Ammon's horn (tissue), 1 donor: ENCODE data around the gene FOXO6.

Experiments used
- DNase-seq: peaks from one replicate; pipeline ENCODE4 v3.0.0-alpha.2; 2016; ENCODE audit warnings: low spot score

FOXO6 gene

DNA sequence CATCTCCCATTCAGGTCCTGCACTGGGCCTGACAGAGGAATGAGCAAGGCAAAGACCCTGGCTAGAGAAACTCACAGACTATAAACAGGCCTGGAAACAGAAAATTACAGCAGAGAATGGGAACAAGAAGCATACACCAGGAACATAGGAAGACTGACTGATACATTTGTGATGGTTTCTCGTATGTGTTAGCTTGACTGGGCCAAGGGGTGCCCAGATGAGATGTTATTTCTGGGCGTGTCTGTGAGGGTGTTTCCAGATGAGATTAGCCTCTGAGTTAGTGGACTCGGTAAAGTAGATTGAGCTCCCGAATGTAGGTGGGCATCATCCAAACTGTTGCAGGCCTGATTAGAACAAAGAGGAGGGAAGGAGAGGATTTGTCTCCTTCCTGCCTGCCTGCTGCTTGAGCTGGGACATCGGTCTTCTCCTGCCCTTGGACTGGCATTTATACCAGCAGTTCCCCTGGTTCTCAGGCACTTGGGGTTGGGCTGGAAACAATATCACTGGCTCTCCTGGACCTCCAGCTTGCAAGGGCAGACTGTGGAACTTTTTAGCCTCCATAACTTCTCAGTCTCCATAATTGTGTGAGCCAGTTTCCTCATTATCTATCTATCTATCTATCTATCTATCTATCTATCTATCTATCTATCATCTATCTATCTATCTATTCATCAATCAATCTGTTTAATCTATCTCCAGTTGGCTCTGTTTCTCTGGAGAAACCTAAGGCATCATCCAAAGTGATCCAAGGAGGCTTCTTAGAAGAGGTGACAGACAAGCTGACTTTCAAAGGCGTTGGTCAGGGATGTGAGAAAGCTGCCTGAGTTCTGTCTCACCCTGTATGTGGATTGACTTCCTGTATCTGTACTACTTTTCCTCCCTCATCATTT is 9.7 kb upstream of the FOXO6 start:
- no peak for DNase-seq

GRCh38 chr1:41353744-41354143 is 7.5 kb upstream of the FOXO6 start:
- no peak for DNase-seq

- no peak for DNase-seq
These were observed 6.3 kb upstream of the FOXO6 start for GRCh38 chr1:41354956-41355355.

DNA sequence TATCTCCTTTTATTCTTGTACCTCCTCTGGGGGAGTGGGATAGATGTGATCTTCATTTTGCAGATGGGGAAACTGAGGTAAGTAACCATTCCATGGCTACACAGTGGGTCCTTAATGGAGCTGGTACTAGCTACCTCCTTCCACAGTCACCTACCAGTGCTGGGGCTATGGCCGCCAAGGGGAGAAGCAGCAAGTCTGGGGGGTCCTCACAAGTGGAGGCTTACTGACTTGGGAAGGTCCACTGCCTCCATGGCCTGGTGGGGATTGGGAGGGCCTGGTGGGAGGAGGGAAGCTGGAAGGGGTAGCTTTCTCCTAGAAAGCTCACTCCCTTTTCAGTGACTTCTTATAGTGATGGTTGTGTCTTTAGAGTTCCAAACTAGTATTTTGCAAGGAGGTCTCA is 5.9 kb upstream of the FOXO6 start:
- no peak for DNase-seq

- no peak for DNase-seq
These were observed 5.5 kb upstream of the FOXO6 start for GRCh38 chr1:41355761-41356160.

DNA sequence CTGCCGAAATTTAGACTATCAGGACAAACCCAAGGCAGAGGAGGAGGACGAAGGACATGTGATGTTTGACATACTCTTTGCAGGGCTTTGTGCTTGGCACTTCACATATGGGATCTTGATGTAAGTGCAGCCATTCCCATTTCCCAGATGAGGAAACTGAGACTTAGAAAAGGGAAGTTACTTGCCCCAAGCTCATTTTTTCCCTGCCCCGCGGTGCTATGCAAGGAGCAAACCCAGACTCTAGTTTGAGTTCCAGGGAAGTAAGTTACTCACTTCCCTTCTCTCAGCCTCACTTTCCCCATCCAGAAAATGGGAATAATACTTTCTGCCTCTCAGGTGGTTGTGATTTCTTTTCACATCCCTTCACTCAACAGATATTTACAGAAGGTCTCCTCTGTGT is 4.5 kb upstream of the FOXO6 start:
- DNase-seq, result no peak

- DNase-seq, result no peak
These were observed 3.7 kb upstream of the FOXO6 start for GRCh38 chr1:41357451-41358101.

DNA sequence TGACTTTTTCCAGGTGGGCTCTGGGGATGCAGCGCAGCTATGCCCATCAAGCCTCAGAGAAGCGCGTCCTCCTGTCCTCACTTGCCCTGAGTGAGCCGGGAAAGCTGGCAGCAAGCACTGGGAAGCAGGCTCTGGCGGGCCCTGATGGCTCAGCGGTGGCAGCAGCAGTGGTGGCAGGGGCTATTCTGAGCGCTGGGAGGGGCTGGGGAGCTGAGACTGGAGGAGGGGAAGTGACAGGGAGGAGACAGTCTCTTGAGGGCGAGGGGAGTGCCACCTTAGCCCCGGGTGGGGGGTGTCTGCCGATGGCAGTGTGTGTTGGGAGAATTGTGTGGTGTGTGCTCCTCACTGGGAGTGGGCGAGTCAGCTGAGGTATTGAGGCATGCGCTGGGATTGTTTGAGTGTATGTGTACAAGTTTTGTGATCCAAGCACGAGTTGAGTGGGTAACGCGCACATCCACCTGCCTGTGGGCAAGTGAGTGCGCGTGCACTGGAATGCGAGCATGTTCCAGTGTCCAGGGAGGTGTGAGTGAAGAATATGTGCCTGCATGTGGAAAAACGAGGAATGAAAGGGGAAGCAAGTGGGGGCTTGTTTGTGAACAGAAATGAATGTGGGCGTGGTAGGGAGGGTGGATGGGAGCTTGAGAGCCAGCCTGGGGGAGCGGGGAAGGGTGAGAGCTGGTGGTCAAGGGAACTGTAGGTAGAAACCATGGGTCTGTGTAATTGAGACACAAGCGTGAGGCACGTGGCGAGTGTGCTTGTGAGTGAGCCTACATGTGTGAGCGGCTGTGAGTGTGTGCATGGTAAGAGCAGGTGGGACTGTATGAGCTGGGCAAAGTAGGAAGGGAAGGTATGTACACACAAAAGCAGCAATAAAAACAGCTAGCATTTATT is 2.9 kb upstream of the FOXO6 start:
- DNase-seq, result no peak

GRCh38 chr1:41359211-41360073 is 1.8 kb upstream of the FOXO6 start:
- DNase-seq, result no peak

GRCh38 chr1:41360074-41360785 is 1.0 kb upstream of the FOXO6 start:
- DNase-seq, result no peak

GRCh38 chr1:41361495-41362356 is 492 bp downstream of the FOXO6 start:
- DNase-seq, result no peak

GRCh38 chr1:41362357-41362721 is 1.1 kb downstream of the FOXO6 start:
- DNase-seq, result no peak

- no peak for DNase-seq
These were observed 1.7 kb downstream of the FOXO6 start for GRCh38 chr1:41362749-41363590.

- DNase-seq, result no peak
These were observed 2.5 kb downstream of the FOXO6 start for GRCh38 chr1:41363591-41364320.

GRCh38 chr1:41364442-41365319 is 3.4 kb downstream of the FOXO6 start:
- no peak for DNase-seq

GRCh38 chr1:41365320-41365633 is 4.0 kb downstream of the FOXO6 start:
- no peak for DNase-seq

GRCh38 chr1:41365772-41366454 is 4.7 kb downstream of the FOXO6 start:
- DNase-seq, result peak; percentile 65
